Activated CD8-positive, alpha-beta memory T cell treated with anti-CD3 and anti-CD28 coated beads, Interleukin-2, amount 50 U/mL, for 4 hours (primary cell): Measurements from ENCODE around the gene TMEM51.

Experiments
- DNase-seq: peaks from one replicate; pipeline ENCODE4 v3.0.0-alpha.2; 2020

Gene TMEM51

DNA sequence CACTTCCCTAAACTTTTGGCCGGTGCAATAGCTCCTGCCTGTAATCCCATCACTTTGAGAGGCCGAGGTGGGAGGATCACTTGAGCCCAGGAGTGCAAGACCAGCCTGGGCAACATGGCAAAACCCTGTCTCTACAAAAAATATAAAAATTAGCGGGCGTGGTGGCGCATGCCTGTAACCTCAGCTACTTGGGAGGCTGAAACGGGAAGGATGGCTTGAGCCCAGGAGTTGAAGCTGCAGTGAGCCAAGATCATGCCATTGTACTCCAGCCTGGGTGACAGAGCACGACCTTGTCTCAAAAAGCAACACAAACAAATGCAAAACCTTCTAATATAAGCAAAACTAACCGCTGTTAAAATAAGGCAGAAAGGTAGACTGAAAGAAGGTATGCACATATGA, 25.9 kb downstream of the TMEM51 start:
- DNase-seq: no peak

DNA sequence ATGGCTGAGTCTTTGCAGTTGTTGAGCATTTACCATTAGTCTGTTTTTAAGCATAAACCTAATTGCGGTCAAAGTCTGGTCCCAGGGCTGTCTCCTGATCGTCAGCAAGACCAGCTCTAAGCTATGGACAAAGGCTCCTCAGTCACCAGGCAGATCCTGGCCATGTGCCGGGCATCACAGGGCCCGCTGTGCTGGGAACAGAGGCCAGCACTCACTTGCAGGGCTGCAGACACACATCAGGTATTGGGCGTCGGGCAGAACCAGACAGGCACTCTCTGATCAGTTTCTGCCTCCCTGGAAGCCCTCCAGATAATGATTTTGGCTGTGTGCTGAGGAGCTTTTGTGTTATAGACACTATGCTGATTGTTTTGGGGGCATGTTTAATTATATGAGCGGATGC, 26.6 kb downstream of the TMEM51 start:
- DNase-seq: no peak

DNA sequence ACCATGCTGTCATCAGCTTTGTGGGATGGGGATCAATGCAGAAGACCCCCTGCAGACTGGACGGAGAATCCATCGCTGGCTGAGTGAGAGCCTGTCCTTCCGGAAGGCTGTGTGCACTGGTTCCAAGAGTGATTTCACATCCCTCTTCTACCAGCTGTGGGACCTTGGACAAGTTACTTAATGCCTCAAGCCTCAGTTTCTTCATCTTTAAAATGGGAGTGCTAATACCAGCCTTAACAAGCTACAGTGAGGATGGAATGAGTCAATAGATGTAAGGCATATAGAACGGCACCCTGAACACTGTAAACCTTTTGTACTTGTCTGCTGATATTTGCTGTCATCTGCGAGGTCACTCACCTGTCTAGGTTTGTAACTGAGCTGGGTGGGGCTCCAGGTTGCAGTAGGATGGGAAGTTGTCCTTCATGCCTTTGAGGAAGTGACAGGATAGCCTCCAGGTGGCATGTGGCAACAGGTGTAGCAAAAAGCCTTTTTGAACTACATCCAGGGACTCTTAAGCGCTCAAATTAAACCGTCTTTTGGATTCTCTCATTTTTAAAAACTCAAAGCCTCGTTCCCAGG, 27.5 kb downstream of the TMEM51 start:
- DNase-seq: no peak

DNA sequence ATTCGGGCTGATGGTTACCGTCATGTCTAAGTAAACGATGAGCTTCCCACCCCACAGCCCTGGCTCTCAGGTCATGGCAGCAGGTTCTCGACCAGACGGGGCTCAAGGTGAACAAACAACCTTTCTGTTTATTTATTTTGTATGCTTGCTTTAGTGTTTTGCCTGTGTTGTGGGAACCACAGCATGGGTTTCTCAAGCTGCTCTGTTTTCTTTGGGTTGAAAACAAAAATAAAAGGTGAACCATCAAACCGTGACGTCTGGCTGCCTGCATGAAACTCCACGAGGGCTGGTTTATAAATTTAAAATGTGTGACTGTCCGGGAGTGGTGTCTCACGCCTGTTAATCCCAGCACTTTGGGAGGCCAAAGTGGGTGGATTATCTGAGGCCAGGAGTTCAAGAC, 28.0 kb downstream of the TMEM51 start:
- no peak for DNase-seq

DNA sequence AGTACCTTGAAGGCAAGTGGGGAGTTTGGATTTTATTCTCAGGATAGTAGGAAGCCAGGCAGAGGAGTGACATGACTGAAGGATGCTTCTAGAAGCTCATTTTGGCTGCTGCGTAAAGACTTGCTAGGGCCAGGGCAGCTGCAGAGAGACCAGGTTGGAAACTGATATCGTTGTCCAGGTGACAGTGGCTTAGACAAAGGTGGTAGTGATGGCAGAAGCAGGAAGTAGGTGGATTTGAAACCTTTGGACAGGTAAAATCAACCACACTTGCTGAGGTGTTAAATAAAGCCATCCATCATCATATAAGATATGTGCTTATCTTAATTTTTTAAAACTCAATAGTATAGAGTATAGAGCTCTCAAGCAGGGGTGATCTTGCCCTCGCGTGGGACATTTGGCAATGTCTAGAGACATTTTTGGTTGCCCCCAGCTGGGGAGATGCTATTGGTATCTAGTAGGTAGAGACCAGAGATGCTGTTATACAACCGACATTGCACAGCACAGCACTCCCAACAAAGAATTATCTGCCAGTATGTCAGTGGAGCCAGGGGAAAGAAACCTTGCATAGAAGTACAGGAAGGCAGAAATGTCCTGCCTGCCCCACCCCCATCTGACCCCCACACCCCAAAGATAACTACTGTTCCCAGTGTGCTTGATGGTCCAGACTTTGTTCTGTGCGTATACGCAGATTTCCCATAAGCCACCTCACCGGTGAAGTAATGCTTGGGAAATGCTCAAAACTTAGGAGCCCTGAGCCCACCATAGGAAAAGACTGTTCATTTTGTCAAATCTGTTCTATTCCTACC, 31.1 kb downstream of the TMEM51 start:
- no peak for DNase-seq

DNA sequence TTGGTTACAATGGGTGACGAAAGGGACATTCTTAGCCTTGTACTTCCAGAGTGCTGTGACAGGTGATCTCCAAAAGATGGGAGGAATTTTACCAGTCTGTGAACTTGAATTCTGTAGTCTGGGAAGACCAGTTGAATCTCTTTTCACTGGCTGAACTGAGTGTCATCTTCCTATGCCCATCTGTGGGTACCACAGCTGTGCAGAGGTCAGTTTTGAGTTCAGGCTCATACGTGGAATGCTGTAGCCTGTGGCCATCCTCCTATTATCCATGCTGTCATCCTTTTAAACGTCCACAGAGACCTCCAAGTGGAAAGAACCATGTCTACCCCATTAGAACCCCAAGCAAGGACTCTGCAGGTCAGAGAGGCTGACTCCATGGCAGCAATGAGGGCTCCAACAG, 32.1 kb downstream of the TMEM51 start:
- DNase-seq: no peak

DNA sequence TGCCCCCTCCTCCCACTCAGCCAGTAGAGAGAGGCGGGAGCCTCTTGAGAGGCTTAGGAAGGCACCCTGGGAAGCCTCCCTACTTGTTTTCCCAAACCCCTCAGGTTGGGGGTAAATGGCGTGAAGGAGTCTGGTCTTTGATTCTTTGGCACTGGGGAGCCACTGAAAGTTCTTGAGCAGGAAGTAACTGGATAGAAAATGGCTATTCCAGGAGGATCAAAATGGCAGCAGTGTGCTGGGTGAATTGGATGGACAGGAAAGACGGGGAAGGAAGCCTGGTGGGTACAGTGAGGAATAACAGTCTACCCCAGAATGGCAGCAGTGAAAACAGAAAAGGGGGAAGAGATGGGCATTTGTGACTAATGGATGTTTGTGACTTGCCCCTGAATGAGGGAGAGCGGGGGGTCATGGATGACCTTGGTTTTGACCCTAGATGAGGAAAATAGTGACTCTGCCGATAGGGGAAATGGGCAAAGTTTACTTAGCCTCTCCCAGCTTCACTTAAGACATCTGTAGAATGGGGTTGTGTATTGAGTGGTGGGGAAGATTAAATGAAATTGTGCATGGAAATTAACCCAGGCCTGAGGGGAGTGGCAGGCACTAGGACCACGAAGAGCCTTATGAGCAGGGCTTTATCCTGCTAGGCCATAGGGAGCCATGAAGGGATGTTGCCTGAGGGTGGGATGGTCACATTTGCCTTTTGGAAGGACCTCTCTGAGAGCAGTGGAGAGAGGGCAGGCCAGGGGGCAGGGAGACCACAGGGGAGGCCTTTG, 32.7 kb downstream of the TMEM51 start:
- DNase-seq: no peak

DNA sequence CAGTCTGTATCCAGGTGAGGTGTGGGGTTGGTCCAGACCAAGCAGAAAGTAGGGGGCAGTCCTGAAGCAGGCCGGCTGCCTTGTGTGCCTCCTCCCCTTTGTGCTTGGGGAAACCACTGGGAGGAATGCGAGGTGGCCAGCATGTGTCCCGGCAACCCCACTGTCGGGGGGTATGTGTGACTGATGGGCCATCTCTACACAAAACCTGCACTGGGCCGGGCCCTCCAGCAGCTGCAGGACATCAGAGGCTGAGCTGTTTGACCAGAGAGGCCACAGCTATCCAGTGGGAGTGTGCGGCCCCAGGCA, 33.3 kb downstream of the TMEM51 start:
- no peak for DNase-seq

DNA sequence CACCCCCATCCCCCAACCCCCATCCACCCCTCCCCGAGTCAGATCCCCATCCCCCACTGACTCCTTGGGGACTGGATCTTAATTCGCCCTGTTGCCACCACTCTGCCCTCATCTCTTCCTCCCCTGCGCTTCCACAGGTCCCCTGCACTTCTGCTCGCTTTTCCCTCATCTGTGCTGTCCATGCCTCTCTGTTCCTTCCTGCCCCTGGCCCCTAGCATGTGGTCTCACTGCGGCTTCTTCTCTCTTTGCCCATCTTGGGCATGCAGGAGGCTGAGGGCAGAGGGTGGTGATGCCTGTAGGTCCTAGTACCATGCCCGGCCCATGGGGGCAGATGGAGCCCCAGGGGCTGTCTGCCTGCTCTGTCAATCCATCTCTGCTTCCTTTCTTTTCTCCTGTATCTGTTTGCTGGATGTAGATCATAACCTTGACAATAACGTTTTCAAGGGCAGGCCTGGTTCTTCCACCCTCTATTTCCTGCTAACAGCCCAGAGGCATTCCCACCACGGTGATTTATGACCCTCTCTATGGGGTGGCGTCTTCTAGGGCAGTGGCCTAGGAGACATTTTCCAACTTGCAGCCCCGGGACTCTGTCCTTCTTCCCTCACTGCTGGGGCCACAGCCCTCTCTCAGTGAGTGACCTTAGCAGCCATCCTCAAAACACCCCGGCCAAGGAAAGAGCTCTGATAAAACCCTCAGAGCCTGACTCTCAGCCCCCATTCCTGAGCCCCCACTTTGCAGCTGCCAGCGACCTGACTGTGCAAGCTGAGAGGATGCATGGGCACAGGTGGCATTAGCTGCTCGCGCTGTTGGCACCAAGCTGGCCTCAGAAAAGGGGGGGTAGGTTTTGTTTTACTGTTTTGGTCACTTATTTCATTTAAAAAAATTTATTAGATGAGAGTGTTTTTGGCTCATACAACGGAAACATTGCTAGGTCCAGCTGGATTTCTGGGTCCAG, 33.9 kb downstream of the TMEM51 start:
- no peak for DNase-seq

DNA sequence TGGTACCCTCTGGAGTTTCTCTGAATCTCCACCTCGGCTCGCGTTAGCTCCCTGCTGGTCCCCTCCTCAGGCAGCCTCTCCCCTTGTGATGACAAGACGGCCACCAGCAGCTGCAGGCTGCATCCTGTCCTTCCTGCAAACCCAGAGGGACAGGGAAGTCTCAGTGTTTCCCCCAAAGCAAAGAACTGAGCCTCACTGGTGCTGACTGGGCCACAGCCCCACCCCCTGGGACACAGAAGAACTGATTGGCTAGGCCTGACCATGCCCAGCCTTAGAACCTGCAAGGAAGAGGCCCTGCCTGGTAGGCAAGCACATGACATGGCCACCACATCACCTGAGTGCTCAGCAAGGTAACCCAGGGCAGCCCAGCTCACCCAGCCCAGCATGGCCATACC, 34.6 kb downstream of the TMEM51 start:
- no peak for DNase-seq

DNA sequence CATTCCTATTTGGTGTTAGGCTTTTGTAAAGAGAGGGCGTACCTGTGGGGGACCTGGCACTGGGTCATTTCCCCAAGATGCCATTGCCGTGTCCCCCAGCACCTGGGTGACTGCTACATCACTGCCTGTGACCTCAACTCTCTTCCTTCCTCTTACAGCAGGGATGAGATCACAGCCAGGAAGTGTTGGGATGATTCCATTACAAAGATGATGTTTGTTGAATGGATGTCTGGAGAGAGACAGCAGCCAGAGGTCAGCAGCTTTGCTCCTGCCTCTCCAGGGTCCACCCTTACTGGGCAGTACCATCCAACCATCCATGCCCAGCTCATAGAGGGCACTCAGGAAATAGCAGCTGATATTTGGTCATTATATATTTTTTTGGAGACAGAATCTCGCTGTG, 35.1 kb downstream of the TMEM51 start:
- DNase-seq: no peak

DNA sequence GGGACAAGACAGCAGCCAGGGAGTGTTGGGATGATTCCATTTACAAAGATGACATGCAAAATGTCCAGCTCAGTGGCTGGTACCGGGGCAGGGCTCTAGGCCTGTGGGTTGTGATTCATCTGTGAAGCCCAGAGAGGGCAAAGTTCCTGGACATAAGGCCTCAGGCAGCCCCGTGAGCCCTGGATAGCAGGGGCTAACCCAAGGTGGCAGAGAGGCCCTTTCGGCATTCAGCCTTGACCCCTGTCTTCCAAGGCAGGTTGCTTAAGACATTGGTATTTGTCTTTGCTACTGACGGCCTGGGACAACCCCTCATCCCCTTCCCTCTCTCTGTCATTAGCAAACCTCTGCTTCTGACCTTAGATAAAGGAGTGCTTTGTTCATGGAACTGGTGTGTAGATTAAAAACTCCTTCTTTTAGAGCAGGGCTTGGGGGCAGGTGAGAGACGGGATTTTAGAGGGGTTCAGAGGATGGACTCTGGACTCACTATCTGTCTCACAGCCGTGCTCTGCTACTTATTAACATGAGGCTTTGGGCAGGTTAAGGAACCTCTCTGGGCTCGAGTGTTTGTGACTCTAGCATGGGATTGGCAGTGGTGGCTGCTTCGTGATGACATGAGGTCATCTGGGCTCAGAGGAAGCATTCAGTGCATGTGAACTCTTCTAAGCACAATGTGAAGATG, 36.3 kb downstream of the TMEM51 start:
- DNase-seq: no peak

DNA sequence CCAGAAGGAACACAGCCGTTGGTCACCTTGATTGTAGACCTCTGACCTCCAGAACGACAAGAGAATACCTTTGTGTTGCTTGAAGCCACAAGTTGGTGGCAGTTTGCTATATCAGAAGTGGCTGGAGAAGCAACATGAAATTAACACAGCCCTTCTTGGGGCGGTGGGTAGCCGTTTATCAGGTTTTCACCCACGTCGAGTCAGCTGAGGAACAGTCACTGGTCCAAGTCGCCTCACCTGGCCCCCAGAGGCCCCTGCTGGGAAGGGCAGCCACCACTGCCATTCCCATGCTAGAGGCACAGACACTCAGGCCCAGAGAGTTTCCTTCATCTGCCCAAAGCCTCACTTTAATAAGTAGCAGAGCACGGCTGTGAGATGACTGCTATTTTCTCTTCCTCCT, 37.7 kb downstream of the TMEM51 start:
- DNase-seq: no peak

DNA sequence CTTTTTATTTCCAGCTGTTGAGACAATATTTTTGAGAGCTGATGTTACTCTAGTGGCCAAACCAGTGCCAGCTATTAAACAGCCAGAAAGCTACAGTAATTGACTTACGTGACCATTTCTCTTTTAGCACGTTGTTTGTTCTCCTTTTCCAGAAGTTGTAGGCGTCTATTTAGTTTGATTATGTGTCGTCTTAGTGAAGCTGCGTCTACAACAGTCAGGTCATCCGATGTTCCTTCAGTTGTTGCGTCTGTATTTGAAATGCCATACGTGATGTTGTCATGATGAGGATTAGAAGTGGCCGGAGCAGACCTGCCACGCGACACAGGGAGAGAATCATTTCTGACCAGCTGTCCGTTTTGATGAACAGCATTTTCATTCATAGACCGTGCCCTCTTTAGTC, 38.2 kb downstream of the TMEM51 start:
- no peak for DNase-seq

DNA sequence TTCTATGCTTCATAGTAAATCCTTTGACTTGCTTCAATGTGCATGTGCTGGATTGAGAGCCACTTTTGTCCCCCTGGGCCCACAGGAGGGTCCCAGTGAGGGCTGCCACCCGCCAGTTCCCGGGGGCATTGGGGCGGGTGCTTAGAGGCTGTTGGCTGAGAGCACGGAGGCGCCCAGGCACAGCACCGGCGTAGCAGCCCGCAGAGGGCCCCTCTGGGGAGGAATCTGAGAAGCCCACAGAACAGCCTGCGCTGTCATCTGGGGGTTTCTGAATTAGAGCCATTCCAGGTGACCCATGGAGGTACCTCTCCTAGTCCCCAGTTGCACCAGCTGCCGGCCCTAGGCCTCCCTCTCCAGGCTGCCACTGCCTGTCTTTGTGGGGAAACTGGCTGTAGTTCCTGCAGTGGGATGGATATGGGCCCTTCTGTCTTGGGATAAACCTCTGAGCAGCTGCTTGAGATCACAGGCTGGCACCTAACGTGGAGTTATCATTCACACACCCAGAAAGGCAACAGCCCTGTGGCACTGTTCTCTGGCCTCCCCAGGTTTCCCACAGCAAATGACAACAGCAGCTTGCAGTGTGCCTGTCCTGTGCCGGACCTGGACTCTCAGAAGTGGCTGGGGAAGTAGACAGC, 39.5 kb downstream of the TMEM51 start:
- DNase-seq: no peak

DNA sequence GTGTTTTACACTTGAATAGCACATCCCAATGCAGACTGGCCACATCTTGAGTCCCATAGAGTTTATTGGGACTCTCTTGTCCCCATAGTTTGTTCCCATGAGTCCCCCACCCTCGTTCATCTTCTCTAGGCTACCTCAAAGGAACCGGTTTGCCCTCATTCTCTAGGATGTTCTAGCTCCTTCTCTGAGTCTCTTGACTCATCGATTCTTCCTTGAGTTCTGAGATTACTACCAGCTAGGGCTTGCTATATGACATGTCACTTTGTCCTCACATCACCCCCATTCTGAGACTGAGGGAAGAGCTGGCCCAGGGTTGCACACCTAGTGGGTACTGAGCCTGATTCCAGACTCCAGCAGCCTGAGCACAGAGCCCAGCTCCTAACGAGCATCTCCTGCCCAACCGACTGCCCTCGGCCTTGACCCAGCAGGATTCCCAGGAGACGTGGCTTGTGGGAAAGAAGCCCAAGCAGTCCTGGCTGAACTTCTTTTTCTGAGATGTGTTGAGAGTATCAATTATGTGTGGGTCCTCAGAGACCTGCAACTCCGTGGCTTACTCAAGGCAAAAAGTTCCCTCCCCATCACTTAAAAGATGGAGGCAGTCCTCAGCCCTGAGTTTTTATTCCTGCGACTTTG, 42.0 kb downstream of the TMEM51 start:
- DNase-seq: no peak

DNA sequence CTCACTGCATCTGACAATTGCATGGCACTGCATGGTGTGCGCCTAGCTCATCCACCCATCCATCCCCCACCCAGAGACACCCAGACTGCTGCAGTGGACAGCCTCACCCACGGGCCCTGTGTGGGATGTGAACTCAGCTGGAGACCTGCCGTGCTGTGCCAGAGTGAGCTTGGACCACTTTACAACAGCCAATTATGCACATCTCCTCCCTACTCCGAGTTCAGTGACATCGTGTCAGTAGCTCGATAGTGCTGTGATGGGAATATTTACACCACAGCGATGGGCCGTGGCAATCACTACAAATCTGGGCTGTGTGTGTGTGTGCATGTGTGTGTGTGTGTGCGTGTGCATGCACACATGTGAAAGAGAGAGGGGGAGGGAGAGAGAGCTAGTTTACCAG, 42.5 kb downstream of the TMEM51 start:
- no peak for DNase-seq

DNA sequence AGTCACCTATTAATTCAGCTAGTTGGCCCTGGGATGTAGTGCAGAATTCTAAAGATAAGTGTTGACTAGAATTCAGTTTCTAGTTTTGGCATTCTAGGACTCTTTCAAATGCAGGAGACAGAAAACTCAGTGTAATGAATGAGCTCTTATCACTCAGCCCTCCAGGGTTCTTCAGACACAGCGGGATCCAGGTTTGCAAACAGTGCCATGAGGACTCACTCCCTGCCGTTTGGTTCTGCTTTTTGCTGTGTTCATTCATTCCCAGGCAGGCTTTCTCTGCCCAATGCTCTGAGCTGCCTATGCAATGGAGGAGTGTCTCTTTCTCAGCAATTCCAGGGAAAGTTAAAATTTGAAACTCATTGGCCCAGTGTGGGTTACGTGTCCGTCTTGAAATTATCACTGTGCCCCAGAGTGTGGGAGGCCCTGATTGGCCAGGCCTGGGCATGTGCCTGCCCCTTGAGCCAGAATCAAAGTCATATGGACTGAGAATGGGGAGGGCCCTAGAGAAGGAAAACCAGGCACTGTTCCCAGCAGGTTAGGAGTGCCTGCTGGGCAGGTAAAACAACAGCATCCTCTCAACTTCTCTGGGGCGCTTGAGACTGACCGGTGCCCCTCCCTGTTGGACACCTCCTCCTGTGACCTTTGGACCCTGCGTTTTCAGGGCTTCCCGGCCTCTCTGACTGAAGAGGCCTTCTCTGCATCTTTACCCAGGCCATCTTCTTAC, 43.4 kb downstream of the TMEM51 start:
- DNase-seq: no peak

DNA sequence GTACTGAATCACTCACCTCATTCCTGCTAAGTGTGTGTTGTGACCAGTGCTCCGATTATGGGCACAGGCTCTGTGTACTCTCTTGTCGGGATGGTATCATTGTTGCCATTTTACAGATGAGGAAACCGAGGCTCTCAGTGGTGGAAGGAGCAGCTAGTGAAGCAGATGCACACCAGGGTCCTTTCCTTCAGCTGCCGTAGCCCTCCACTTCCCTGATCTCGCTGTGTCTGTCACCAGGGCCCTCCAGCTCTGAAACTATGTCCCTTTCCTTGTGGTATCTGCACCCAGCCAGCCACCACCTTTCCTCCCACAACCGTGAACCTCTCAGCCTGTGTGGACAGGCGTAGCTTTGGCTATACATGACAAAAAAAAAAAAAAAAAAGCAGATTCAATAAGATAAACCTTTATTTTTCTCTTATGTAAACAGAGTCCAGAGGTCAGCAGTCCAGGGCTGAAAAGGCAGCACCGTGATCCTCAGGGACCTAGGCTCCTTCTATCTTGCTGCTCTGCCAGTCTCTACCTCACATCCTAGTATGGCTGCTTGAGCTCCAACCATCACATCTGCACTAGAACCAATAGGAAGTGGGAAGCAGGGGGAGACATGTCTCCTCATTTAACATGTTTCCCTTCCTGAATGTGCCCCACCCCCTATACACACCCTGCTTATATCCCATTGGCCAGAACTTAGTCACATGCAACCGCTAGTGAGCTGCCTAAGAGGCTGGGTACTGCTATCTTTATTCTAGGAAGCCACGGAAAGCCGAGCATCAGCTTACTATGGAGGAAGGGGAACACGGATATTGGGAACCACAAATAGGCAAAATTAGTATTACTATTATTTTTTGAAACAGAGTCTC, 44.3 kb downstream of the TMEM51 start:
- DNase-seq: no peak

DNA sequence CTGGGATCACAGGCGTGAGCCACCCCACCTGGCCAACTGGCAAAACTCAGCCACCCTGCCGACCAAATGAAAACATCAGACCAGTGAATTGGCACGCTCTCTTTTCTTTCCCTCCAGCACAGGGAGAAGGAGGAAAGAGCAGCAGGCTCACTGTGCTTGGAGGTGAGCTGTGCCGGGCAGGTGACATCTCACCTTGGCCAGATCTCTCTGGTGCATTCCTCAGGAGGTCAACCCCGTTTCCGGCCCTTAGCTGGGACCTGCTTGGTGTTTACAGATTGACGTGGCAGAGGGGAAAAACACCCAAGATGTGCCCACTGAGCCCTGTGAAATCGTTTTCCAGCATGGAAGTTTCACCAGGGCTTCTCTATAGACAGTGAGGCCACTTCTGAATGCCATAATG, 45.1 kb downstream of the TMEM51 start:
- no peak for DNase-seq
